Pericardium fibroblast (primary cell): ENCODE measurements around the gene SDS. TPM values are rescaled to one million over a fixed set of nuclear protein-coding genes. Genes with fewer than 3 reads are reported as not detected.

Experiments used
- total RNA-seq: library from RNA; depleted of rRNA; stranded (reverse); fragments of >200 nt; gene quantifications from 2 replicates; pipeline ENCODE4 v1.2.3, GENCODE V29; 2015

SDS gene, protein sequence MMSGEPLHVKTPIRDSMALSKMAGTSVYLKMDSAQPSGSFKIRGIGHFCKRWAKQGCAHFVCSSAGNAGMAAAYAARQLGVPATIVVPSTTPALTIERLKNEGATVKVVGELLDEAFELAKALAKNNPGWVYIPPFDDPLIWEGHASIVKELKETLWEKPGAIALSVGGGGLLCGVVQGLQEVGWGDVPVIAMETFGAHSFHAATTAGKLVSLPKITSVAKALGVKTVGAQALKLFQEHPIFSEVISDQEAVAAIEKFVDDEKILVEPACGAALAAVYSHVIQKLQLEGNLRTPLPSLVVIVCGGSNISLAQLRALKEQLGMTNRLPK
- 0.09 TPM in 1 of 2 replicates, not detected in the other for total RNA-seq

GRCh38 chr12:113403435-113404415 lies at the start of gene SDS:
TSS of gene SDS (minus strand) at chr12:113403887. CDS start at chr12:113399708, 4,179 bp downstream.

DNA sequence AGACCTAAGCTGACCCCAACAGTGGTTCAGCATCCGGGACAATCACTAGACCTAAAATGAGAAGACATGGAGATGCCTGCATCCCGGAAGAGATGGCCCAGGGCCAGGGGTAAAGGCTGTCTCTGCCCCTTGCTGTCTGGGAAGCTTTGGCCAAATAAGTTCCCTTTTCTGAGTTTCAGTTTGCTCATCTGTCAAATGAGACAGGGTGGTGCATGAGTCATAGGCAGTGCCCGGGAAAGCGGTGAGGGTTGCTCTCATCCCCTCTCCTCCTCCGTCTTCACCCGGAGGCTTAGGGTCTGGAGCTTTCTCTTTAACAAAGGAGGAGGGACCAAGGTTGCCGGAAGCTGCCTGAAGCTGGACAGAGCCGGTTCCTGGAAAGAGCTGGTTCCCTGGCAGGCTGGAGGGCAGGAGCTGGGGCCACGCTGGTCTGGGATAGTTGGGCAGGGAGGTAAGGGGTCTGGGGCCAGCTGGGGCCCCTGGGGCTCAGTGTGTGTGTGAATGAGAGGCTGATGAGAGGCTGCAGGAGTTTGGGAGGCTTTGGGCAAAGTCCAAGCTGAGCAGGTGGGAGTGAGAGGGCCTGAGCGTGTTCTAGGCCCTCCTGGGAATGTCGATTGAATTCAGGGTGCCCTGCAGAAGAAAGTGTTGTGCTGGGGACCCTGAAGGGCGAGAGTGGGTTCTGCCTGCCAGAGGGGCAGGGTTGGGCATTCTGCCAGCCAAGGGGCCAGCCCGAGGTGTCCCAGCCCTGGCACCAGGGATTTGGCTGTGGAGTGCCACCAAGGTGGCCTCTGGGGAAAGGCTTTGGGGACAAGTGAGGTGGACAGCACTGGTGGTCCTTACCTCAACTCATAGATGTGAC lies 18.6 kb upstream of the SDS start, which contains the start of gene SDSL:
SDSL (plus strand) TSS at position 351 of the 856 bp plus-strand sequence. CDS start 5,603 bp downstream, outside the sequence.

DNA sequence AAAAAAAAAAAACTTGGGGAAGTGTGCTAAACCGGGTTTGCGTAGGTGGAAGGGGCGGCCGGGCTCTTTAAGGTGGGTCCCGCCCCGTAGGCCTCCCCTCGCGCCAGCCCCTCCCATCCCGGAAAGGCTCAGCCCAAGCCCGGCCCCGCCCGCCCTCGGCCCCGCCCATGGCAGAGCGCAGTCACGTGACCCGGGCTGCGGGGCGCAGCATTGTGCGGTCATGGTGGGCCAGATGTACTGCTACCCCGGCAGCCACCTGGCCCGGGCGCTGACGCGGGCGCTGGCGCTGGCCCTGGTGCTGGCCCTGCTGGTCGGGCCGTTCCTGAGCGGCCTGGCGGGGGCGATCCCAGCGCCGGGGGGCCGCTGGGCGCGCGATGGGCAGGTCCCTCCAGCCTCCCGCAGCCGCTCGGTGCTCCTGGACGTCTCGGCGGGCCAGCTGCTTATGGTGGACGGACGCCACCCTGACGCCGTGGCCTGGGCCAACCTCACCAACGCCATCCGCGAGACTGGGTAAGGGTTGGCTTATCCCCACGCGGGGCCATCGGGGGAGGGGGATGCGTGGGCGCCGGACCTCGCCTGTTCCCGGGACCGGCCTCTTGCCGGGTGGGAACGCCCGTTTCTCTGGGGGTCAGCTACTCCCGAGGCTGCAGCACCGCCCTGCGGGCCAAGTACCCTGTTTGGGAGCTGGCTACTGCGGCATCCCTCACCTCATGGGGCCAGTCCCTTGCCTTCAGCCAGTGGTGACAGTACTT lies 45.1 kb downstream of the SDS start, which contains the start of gene PLBD2:
PLBD2 (plus strand) TSS at position 207 of the 752 bp plus-strand sequence; CDS start at position 221, 14 bp downstream.

Other genes with a start within 250 kb of the SDS start
- 33.3 and 43.6 TPM in 2 replicates for gene DDX54, start 218.4 kb downstream of the SDS start, total RNA-seq
- 21.2 and 23.2 TPM in 2 replicates for gene RITA1, start 218.2 kb downstream of the SDS start, total RNA-seq
- gene TPCN1, start 182.4 kb downstream of the SDS start, total RNA-seq, result 27.7 and 28.1 TPM in 2 replicates
- 22.0 and 24.2 TPM in 2 replicates for gene SLC8B1, start 68.8 kb downstream of the SDS start, total RNA-seq
- 63.2 and 74.7 TPM in 2 replicates for gene PLBD2, start 45.3 kb downstream of the SDS start, total RNA-seq
- 8.1 and 9.6 TPM in 2 replicates for gene SDSL, start 18.5 kb upstream of the SDS start, total RNA-seq
- gene LHX5, start 68.0 kb upstream of the SDS start, total RNA-seq, result not detected in 2 replicates